K562 (cell line): ENCODE measurements around the gene IGSF3. TPM values are rescaled to one million over a fixed set of nuclear protein-coding genes. Genes with fewer than 3 reads are reported as not detected.

Source experiments
- ARID3A ChIP-seq: IDR thresholded peaks from 2 replicates; pipeline ENCODE4 v1.6.1; 2012; ENCODE audit warnings: low read depth, low read length, improper control_type of control experiment, borderline replicate concordance
- BCL6 ChIP-seq: fragments of 250-450 bp; sonication (Bioruptor Pico); IDR thresholded peaks from 2 replicates; pipeline ENCODE4 v1.4.0; 2020
- CSDE1 ChIP-seq, 2 experiments: fragments of 450-650 bp; IDR thresholded peaks; 2 replicates each; pipeline ENCODE4 v1.6.1; 2016; ENCODE audit warnings: mild to moderate bottlenecking in 1 of 2
- DMBX1 ChIP-seq: fragments of 250-450 bp; sonication (Bioruptor Pico); IDR thresholded peaks from 2 replicates; pipeline ENCODE4 v1.8.0; 2022; ENCODE audit warnings: inconsistent platforms, mild to moderate bottlenecking, moderate library complexity, borderline replicate concordance
- MGA ChIP-seq: fragments of 450-650 bp; IDR thresholded peaks from 2 replicates; pipeline ENCODE4 v1.6.1; 2016; ENCODE audit warnings: mild to moderate bottlenecking, moderate library complexity
- polyA plus RNA-seq, 8 experiments: library from polyadenylated mRNA; depleted of rRNA in 4 of 8; stranded (reverse) in 5 of 8; unstranded in 3 of 8; fragments of >200 nt; fragmentation: Nextera tagmentation in 2 of 8; fragmentation: Illumina TruSeq in 1 of 8; extraction: Ambion mirVana in 2 of 8; extraction: Trizol in 1 of 8; gene quantifications; 2 replicates each; pipeline versions ENCODE4 v1.2.1 to v1.2.3, GENCODE V29; 2011 to 2014; ENCODE audit warnings: inconsistent platforms in 1 of 8, missing spikeins in 1 of 8
- total RNA-seq, 7 experiments: library from RNA; depleted of rRNA in 6 of 7; stranded (reverse); fragments of >200 nt in 6 of 7; fragmentation: Illumina TruSeq in 2 of 7; extraction: Trizol in 2 of 7; gene quantifications; 2 replicates each; pipeline versions ENCODE4 v1.2.1 to v1.2.3, GENCODE V29; 2011 to 2021; ENCODE audit warnings: low replicate concordance in 1 of 7

Gene IGSF3
- total and polyA plus RNA-seq, 9 of the 15 experiments (the other 6 are each of a cell fraction or from before 2014, with no cell fraction given) = 1.1 to 15.0 (median 8.3) TPM

DNA sequence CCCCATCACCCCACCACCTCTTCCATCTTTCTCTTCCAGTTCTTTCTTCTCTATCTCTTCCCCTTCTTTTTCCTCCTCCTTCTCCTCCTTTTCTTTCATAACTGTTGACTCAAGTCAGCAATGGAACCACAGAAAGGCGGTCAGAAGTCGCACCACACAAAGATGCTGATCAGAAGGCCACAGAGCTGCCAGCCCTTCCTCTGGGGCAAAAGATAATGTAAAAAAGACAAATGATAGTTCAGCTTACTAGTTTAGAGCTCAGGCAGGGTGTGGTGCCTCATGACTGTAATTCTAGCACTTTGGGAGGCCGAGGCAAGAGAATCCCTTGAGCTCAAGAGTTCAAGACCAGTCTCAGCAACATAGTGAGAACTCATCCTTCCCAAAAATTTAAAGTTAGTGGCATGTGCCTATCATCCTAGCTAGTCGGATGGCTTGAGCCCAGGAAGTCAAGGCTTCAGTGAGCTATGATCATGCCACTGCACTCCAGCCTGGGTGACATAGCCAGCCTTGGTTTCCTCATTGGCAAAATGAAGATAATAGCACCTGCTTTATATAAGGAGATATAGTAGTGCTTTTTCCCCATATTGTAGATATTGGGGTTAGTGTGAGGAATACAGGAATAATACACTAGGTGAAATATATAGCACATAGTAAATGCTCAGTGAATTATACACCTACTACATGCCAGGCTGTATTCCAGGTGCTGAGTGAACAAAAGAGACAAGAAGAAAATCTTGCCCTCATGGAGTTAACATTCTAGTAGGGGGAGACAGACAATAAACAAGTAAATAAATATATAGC, 12.5 kb upstream of the IGSF3 start (continued):
- TF ChIP-seq ARID3A (no peak), MGA (0 out of 2 replicates have a peak, but pooled peaks have one; percentile 9), CSDE1 (IDR thresholded peaks at IDR 0.05) (0 out of 4 replicates have a peak, but pooled peaks of 1 of the 2 experiments have one; percentile 11), DMBX1 (CRISPR knock-in tag) (no peak), BCL6 (CRISPR knock-in tag) (no peak)
